HG02938 (cell line): ENCODE data around the gene PAX5.

ENCODE experiments used
- ATAC-seq: cut with Tn5 transposase; IDR thresholded peaks from one replicate; pipeline ENCODE4 v1.9.1; 2021; ENCODE audit warnings: mild to moderate bottlenecking, moderate library complexity; ENCODE audit not compliant: unreplicated experiment

PAX5 gene

DNA sequence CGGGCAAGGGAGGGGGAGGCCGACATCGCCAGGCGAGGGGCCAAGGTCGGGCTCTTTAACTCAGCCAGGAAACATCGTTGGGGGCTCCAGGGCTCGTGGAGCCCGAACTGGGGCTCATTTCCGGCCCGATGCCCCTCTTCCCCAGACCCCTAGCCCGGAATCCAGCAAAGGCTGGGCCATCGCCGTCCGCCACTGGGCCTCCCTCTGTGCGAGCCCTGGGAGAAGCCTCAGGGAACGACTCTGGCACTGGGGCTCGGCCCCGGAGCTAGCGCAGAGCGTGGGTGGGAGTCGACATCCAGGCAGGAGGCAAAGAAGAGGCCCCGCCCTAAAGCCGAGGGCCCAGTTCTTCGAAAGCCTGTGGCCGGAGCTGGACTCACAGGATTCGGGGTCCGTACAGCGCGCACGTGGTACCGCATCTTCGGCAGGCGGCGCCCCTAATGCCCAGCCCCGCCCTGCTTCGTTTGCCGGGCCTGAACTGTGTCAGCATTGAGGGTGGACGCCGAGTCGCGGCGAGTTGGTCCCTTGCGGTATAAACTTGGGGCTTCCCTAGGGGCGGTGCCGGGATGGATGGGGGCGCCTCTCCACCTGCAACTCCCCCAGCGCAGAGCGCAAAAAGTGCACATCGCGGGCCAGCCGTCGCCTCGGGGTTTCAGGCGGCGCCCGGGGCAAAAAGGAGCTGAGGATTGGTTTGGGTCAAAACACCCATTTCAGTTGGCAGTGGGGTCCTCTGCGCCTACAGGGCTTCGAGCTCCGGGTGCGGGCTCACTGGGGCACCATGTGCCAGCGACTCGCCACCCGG lies 3.6 kb upstream of the PAX5 start:
- ATAC-seq = no peak

DNA sequence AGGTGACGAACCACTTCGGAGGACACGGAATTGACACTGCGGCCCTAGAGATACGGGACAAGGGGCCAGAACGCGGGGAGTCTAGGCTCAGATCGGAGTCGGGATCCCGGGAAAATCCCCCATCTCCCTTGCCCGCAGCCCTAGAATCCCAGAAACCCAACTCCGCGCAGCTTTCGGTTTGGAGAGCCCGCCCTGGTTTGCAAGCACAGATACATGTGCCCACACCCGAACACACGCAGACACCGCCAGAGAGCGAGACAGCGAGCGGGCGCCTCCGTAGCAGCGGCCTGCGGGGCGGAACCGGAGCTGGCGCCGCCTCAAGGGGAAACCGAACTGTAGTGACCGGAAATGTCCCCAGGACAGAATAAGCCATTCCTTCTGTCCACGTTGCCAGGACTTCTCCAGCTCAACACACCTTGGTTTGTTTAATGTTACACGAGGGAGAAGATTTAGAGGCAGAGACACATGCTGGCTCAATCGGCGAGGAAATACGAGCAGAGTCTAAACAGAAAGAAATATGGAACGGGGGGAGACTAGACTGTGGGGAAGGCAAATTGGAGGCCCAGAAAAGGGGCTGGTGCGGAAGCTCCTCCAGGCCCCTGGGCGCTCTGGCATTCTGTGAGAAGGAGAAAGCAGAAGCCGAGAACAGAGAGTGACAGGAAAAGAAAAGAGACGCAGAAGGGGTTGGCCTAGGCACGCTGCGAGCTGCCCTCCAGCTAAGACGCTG lies 2.9 kb upstream of the PAX5 start:
- no peak for ATAC-seq

DNA sequence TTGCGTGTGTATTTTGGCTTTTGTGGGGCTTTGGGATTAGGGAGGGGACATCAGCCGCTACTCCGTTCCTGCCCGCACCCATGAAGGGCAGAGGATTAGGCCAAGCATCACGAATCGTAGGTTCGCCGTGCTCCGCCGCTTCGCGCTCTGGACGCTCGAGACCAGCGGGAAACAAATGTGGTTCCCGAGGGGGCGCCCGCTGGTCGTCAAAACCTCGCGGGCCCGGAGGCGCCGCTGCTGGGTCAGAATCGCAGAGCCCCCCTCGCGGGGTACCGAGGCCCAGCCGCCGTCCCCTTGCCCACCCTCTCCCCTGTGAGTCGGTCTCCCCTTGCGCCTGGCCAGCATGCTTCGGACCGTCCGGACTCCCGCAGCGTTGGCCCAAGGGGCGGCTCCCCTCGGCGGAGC lies 2.3 kb upstream of the PAX5 start:
- ATAC-seq = no peak

DNA sequence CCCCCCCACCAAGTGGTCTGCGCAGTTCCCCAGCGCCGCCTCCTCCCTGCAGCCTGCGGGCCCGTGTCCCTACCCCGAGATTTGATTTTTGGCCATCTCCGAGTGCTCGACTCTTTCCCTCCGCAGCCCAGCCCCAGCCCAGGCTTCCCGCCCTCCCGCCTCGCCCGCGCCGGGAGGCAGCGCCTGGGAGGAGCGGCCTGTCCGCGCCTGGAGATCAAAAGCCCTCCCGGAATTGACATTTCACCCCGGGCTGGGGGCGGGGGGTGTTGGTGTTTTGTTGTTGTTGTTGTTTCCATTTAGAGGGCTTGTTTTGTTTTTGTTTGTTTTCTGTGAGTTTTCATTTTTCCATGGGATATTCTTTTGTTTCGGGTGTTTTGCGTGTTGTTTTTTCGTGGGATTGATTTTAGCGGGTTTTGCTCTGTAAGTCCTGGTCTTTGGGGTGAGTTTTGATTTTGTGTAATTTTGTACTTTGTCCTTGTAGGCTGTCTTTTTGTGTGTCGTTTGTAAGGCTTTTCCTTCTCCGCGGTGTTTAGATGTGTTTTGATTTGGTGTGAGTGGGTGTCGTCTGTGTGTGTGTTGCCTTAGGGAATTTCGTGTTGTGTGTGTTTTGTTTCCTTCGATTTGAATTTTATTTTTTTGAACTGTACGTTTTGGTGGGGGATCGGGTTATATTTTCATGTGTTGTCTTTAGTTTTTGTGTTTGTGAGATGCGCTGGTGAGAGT lies 1.7 kb upstream of the PAX5 start:
- ATAC-seq = no peak

DNA sequence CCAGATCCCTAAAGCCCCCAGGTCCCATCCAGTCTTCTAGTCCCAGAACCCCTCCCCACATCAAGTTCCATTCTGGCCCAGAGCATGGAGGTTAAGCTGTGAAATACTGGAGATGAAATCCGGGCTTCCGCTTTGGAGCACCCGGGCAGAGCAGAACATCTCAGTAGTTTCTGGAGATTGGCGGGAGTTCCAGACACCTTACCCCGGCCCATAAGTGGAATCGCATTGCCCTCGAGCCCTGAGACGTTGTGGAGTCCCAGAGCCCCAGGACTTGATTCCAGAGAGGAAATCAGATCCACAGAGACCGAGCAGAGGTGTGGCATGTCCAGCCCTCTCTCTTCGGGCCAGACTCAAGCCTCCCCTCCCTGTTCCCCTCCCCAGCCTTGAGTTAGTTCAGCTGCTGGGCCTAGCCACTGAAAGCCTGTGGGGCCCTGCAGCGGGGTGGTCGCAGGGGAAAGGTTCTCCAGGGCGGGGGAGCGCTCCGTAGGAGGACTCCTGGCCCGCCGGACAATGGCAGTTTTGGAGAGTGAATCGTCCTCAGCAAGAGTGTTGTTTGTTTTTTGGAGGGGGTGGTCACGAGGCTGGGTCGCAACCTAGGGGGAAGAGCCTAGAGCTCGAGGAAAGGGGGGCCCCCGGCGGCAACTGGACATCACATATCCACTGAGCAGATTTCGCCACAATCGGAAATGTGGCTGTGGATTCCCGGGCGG lies 1.0 kb upstream of the PAX5 start:
- no peak for ATAC-seq

DNA sequence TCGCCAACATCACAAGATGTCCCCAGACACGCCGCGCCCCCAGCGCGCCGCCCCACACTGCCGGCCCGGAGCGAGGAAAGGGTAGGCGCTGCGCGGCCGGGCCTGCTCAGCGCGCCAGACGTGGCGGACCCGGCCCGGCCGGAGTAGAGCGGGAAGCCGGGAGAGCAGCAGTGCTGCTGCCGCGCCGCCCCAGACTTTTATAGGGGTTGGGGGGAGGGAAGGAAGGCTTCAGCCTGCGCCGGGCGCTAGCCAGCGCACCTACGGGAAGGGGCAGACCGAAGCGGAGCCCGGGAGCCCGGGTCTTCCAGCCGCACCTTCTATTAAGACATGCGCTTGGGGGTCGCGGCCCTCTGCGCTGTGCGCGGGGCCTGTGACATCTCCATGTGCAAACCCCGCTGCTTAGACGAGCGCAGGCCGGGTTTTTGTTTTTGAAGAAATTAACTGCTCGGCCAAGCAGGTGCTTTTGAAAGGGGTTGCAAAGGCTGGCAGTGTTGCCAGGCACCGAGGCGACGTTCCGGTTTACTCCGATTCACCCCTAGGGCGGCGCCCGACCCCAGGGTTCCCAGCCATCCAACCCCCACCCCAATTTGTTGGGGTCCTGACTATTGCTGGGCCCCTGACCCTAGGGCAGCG lies 353 bp upstream of the PAX5 start:
- ATAC-seq = peak; percentile 28

DNA sequence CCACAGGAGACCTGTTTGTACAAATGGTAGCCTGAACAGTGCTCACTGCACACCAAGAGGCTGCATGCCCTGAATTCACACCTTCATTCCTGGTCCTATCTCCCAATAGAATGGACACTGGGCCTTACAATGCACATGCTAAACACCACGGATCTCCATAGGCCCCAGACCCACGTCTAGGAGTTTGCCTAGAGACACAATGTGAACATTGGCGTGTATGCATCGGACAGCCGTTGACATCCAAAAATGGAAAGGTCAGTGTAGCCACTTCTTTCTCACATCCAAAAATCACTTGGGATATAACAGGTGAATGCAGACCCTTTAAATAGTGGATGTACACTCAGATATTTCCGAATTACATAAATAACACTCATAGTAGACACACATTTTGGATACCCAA lies 927 bp downstream of the PAX5 start:
- no peak for ATAC-seq

DNA sequence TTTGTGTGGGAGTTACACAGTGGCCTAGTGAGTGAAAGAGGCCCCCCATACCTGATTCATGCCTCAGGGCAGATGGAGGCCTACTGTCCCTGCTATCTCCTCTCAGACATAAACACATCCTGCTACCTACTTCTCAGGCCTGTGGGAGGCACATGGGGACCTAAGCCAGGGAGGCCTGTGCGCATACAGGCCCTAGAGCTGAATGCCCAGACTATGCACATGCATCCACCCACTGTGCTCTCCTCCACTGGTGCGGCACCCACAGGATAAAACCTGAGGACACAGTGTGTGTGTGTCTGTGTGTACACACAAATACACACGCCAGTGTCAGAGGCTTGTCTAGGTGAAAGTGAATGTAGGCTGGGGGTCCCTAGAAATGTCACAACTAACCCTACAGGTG lies 1.4 kb downstream of the PAX5 start:
- ATAC-seq = no peak

DNA sequence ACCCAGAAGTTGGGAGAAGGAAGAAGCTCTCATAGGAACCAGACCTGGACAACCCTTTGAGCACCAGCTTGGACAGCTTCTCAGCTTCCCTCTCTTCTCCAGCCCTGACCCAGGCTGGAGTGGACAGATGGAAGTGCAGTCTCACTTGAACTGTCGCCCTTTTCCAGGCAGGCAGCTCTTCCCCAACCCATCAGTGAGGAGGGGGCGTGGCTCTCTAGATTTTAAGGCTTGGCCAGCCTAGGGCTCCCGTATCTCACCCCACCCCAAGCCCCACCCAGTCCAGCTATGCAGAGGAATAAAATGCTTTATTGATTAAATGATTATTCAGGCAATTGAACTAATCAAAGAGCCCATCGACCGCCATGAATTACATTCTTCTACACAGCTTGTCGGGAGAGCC lies 2.2 kb downstream of the PAX5 start:
- ATAC-seq = no peak

DNA sequence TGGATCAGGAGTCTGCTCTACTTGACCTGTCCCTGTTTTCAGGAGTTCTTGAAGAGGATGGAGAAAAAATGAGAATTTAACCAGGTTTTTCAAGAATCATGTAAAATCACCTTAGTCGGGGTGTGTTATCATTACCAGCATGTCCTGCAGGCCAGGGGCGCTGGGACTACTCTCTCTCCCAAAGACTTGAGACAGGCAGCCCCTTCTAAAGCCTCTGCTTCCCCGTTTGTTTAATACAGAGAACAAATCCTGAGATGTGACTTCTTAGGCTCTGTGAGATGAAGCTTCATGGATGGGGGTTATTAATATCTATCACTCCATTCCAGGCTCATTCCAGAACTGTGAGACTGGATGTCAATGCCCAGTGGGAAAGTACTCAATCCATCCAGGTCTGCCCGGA lies 3.0 kb downstream of the PAX5 start:
- no peak for ATAC-seq

DNA sequence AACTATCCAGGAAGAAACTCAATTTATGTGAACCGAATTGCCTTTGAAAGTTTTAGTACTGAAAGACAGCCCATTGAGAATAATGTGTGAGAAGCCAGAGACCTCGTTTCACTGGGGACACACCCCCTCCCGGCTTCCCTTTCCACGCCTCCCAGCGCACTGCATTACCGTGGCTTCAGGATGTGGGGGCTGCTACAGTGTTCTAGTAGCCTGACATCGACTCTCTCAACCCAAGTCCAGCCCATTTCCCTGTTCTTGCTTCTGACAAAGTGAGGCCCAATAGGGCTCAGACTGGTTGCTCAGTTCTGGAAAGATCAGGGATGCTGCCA lies 3.5 kb downstream of the PAX5 start:
- ATAC-seq = no peak

DNA sequence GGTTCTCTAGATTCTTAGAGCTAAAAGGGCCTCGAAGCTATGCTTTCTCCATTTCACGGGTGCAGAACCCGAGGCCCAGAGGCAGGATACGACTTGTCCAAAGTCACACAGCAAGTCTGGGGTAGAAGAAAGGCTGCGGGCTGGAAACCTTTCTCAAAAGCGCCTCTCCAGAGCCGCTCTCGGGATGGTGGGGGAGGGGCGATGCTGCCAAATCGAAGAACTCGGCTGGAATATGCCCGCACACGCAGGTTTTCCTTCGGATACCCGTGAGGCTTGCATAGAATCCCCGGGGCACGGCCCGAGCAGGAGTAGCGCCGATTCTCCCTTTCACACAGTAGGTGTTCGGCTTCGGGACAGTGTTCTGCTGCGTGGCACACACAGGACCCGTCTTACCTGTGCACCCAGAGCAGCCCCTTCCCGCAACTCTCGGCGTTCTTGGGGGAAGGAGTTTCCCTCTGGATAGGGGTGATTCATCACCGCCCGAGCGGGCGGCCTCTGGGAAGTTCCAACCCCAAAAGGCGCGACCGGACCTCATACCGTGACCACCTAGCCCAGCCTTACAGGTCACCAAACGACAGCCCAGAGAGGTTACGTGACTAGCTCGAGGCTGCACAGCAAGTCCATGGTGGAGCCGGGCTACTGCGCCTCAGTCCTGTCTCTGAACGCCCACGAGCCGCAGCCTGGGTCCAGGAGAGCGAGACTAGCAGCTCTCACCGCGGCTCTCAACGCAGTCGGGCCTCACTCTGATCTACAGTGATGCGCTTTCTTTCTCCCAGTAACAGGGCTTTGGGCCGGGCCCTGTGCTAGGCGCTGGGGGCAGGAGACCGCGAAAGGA lies 4.1 kb downstream of the PAX5 start:
- no peak for ATAC-seq

DNA sequence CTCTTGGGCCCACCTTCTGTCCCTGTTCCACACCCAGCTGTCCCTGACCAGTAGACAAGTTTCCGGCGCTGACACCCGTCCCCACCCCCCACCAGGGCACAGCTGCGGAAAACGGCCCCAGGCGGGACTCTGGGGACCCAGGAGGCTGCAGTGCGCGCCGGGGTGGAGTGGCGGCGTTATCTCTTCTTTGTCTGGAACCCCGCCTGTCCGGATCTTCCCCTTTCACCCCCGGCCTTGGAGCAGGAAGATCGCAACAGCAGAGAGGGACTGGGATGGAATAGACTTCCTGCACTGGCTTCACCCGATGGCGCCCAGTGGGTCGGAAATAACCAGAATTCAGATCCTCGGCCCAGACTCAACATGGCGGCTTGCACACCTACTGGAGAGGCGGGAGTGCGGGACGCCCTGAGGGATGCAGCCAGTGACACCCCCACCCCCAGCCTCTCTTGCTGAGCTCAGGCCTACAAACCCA lies 4.7 kb downstream of the PAX5 start:
- ATAC-seq = no peak

DNA sequence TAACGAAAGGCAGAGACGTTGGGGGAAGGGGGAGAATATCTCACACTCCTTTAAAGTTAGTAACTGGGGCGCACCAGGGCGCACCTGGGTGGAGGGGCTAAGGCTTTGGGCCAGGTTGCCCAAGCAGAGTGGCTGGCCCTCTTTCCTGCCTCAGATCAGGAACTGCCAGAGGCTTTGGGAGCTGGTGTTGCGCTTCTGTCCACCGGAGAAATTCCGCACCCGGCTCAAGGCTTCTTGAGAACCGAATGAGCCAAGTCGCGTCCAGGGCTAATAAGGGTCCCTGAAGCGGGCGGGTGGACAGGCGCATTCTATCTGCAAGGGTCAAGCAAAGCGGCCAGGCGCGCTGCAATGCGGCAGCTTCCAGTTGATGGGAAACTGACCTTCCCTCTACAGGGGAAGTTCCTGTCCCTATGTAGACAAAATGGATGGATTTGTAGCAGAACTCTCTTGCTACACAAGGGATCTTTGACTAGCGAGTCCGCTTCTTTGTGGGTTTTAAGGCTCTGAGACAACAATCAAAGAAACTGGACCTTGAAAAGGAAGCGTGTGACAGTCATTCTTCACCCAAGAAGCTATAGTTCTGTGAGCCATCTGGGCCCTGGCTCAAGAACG lies 5.5 kb downstream of the PAX5 start:
- no peak for ATAC-seq

DNA sequence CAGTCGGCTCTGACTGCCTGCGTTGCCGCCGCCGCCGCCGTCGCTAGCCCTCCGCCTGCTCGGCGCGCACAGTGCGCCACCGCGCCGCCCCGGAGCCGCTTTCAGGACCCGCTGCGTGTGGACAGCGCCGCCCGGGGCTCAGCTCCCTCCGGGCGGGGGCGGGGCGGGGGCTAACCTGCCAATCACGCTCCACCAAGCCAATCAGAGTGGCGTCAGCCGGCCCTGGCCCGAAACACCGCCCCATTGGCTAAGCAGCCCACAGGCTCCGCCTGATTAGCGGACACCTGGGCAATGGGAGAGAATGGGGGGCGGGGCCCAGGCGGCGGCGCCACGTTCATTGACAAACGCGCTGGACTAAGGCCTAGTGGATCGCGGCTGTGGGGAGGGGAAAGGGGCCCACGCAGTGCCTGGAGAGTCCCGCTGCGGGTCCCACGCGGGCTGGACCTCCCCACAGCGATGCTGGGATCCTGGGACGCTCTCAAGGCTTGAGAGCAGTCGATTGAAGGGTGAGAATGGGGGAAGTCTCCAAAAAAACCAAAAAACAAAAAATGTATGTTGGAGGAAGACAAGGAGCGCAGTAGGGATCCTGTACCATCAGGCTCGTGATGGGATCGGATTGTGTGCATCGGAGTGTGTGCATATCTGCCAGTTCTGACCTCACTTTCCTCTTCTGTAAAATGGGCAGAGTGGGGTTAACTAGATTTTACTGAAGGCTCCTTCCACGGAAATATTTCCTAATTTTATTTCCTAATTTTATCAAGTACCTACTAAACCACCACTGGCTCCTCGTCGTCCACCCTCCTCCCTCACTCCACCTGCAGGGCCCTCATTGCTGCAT lies 6.3 kb downstream of the PAX5 start:
- ATAC-seq = peak; percentile 59

DNA sequence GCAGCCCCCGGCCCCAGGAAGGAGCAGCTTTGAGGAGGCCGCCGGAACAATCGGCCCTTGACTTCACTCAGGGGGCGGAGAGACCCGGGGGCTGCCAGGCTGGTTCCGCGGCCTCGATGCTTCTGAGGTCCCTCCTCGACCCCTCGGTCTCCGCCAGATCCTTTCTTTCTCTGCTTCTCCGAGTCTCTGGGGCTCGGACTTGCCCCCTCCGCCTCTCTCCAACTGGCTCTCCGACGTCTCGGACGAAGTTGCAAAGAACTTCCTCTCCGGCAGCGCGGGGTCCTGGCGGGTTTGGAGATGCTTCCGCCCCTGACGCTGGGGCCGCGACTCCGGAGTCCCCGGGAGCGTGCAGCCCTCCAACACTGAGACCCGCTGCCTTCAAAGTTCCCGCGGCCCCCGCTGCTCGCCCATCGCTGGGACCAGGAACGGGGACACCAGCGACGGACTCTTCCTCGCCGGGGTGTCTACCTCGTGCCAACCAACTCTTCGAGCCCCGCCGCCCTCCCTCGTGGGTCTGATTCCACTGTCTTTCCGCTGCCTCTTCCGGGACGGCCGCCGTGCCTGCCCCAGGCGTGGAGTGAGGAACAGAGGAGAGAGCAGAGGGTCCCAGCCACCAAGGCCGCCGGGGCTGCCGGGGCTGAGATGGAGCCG lies 7.0 kb downstream of the PAX5 start:
- no peak for ATAC-seq

DNA sequence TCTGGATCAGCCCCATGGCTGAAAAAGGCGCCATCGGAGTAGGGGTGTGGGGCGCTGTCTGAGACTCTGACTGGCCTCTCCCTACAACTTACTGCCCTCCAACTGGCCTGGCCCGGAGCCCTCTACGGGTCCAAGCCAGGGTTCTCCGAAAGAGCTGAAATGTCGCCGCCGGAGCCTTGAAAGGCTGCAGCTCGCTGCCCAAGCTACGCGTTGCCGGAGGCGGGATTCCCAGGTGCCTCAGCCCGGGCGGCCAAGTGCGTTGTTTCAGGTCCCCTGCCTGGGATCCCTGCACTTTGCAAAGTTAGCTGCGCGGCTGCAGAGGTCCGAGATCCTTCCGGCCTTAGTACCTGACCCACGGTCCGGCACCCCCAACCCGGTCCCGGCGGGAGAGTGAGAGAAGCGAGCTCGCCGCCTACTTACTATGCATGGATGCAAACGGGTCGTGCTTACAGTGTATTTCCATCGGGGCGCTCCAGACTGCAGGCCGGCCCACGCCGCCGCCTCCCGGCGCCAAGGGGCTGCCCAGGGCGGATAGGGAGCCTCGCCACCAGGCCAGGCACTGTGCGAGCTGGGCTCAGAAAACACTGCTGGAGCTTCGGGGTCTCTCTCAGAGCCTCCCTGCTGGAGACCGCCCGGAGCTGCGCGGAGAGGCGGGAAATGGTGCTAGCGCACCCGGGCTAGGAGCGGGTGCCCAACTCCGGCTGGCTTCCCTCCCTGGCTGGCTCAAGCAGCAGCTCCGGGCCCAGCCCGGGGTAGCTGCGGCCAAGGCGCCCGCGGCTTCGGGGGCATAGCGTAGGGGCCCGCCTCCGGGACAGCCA lies 7.7 kb downstream of the PAX5 start:
- ATAC-seq = no peak

DNA sequence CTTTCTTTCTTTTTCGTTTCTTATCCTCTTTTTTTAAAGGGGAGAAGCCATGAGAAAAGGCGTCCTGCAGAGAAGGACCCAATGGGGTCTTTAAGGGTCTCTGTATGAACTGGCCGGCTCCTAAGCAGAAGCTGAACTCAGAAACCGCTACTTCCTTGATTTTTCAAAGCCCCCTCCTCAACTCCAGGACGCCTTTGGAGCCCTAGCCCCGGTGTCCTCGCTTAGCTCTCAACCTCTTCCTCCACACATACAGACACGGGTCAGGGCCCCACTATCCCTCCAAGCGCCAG lies 8.3 kb downstream of the PAX5 start:
- no peak for ATAC-seq
